ENCODE data around the gene FN3KRP. TPM values are rescaled to one million over a fixed set of nuclear protein-coding genes. Genes with fewer than 3 reads are reported as not detected.

Gene FN3KRP
- total RNA-seq, 1 donor from 2014 or later: 25.3 TPM

DNA sequence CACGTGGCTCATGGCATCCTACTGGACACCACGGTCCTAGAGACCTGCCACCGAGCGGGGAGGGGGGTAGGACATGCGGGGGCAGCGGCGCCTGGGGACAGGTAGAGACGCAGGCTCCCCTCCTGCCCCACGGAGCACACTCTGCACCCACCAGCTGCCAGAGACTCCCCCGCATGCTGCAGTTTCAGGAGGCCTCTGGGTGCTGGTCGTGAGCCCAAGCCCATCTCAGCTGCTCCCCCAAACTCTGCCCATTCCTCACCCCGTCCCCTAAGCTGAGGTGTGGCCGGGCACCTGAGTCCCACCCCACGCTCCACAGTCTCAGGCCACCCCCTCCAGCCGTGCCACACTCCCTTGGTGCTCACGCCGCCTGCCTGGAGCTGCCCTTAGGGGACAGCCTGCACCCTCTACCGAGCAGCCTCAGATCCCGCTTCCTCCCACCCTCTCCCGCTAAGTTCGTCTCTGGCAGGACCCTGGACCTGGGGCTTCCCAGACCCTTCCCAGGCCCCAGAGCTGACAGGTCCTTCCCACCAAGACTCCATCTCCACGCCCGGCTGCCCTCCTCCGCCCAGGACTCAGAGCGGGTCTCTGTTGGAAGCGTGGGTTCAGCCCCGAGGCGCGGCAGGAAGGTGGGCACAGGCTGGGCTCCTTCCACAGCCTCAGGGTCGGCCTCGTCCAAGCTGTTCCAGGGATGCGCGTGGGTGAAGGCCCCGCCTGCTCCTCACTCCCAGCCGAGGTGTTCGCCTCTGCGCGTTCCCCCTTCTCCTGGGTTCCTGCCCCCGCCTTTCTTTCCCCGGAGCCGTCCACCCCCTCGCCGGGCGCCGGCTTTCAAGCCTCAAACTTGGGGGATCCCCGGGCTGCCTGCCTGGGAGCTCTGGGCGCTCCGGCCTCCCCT is 19.3 kb upstream of the FN3KRP start:
- H3K4me3 ChIP-seq (ENCODE audit: low read depth, low read length): peak overlapping the region; percentile 68
- no peaks in the 10 kb centered on the region for H3K36me3 ChIP-seq (ENCODE audit: control insufficient read depth, insufficient read depth, low read length)
- H3K27me3 ChIP-seq (ENCODE audit: control insufficient read depth, insufficient read depth, low read length): peaks cover 6% of the 10 kb centered on the region
- DNase-seq (ENCODE audit: low read depth): no peak
- TF ChIP-seq, protein P1, sequence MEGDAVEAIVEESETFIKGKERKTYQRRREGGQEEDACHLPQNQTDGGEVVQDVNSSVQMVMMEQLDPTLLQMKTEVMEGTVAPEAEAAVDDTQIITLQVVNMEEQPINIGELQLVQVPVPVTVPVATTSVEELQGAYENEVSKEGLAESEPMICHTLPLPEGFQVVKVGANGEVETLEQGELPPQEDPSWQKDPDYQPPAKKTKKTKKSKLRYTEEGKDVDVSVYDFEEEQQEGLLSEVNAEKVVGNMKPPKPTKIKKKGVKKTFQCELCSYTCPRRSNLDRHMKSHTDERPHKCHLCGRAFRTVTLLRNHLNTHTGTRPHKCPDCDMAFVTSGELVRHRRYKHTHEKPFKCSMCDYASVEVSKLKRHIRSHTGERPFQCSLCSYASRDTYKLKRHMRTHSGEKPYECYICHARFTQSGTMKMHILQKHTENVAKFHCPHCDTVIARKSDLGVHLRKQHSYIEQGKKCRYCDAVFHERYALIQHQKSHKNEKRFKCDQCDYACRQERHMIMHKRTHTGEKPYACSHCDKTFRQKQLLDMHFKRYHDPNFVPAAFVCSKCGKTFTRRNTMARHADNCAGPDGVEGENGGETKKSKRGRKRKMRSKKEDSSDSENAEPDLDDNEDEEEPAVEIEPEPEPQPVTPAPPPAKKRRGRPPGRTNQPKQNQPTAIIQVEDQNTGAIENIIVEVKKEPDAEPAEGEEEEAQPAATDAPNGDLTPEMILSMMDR (IDR thresholded peaks at IDR 0.05; ENCODE audit: insufficient read depth, low read length, poor library complexity, severe bottlenecking): no peak

DNA sequence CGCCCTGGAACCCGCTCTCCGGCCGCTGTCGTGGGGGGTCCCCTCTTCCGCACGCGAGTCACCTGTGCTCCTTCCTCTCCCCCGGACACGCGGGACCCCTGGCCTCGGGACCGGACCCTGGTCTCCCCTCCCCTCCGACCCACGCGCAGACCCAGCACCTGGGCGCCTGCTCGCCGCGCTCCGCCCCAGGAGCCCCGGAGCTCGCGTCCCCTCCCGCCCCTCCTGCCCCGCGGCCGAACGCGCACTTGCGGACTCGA is 18.8 kb upstream of the FN3KRP start:
- TF ChIP-seq, protein P1 (IDR thresholded peaks at IDR 0.05; ENCODE audit: insufficient read depth, low read length, poor library complexity, severe bottlenecking): no peak
- no peak for DNase-seq (ENCODE audit: low read depth)
- peak overlapping the region; percentile 68 for H3K4me3 ChIP-seq (ENCODE audit: low read depth, low read length)
- no peaks in the 10 kb centered on the region for H3K36me3 ChIP-seq (ENCODE audit: control insufficient read depth, insufficient read depth, low read length)
- H3K27me3 ChIP-seq (ENCODE audit: control insufficient read depth, insufficient read depth, low read length): peaks cover 6% of the 10 kb centered on the region

DNA sequence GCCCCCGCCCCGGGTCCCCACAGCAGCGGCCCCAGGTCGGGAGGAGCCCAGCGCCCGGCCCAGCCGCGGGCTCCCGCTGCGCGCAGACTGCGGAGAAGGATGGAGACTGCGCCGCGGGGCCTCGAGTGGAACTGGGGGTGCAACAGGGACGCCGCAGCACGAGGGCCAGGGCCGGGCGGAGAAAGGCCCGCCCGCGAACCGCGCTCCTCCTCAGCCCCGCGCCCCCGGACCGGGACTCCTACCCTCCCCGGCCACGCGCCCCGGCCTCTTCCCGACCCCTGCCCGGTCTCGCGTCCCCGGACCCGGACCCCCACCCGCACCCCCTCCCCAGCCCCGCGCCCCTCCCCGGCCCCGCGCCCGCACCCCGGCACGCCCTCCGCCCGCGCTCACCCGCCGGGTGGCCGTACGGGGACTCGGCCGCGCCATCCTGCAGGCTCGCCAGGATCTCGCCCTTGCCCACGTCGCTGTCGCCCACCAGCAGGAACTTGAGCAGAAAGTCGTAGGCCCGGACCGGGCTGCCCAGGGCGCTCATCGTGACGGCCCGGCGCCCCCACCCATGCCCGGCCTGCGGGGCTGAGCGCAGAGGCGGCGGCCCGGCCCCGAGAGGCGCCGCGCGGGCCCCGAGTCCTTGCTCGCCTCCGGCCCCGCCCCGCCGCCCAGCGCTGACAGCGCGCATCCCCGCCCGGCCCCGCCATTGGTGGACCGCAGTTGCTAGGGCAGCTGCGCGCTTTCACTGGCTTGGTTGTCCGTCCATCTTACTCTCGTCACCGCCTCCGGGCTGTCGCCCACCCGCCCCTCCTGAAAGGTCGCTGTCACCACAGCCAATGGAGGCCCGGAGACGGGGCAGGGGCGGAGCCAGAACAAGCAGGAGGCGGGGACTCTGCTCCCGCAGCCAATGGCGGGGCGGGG is 18.2 kb upstream of the FN3KRP start, which contains the start of gene RAB40B:
Gene RAB40B (minus strand): TSS at position 634 of the 909 bp plus-strand sequence. CDS start 102 bp downstream, at position 532.
- H3K27me3 ChIP-seq (ENCODE audit: control insufficient read depth, insufficient read depth, low read length): peaks cover 8% of the 10 kb centered on the region
- H3K4me3 ChIP-seq (ENCODE audit: low read depth, low read length): peak within 1 kb of the TSS; percentile 68
- no peaks in the 10 kb centered on the region for H3K36me3 ChIP-seq (ENCODE audit: control insufficient read depth, insufficient read depth, low read length)
- DNase-seq (ENCODE audit: low read depth): peak; percentile 88
- TF ChIP-seq, protein P1 (IDR thresholded peaks at IDR 0.05; ENCODE audit: insufficient read depth, low read length, poor library complexity, severe bottlenecking): no peak

DNA sequence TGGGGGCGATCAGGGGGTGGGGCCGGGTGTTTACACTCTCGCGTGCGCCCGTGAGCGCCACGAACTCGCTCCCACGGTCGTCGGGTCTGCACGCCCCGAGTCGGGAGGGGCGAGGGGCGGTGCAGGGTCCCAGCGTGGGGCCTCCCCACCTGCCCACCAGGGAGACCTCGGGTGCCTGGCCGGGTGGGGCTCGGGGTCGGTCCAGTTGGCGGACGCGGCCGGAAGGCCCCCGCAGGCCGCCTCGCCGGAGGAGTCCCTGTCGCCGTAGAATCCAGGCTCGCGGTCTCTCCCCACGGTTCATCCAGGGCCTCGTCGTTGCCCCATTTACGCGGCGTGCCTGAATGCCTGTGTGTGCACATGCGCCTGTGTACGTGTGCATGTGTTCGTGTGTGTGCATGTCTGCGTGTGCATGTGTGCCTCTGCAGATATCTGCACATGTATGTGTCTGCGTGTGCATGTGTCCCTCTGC is 17.5 kb upstream of the FN3KRP start:
- DNase-seq (ENCODE audit: low read depth): no peak
- Histone ChIP-seq H3K27me3 (ENCODE audit: control insufficient read depth, insufficient read depth, low read length) (peaks cover 10% of the 10 kb centered on the region), H3K4me3 (ENCODE audit: low read depth, low read length) (peak overlapping the region; percentile 62), H3K36me3 (ENCODE audit: control insufficient read depth, insufficient read depth, low read length) (no peaks in the 10 kb centered on the region)
- TF ChIP-seq, protein P1 (IDR thresholded peaks at IDR 0.05; ENCODE audit: insufficient read depth, low read length, poor library complexity, severe bottlenecking): no peak

DNA sequence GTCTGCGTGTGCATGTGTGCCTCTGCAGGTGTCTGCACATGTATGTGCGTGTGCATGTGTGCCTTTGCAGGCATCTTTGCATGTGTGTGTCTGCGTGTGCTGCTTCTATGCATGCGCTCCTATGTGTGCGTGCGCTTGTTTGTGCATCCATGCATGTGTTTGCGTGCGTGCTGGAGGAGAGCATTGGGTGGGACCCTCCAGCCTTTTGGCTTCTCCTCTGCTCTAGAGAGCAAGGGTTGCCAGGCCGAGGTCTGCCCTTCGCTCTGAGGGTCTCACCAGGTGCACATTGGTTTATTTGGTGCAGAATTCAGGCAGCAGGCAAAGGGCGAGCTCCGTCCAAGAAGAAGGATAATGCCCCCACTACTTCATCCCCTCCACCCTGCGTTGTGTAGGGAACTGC is 17.0 kb upstream of the FN3KRP start:
- no peak overlapping the region for H3K4me3 ChIP-seq (ENCODE audit: low read depth, low read length)
- no peak for DNase-seq (ENCODE audit: low read depth)
- TF ChIP-seq, protein P1 (IDR thresholded peaks at IDR 0.05; ENCODE audit: insufficient read depth, low read length, poor library complexity, severe bottlenecking): no peak
- peaks cover 10% of the 10 kb centered on the region for H3K27me3 ChIP-seq (ENCODE audit: control insufficient read depth, insufficient read depth, low read length)
- H3K36me3 ChIP-seq (ENCODE audit: control insufficient read depth, insufficient read depth, low read length): no peaks in the 10 kb centered on the region

All from kidney epithelial cell (primary cell).